Stimulated activated naive CD8-positive, alpha-beta T cell treated with anti-CD3 and anti-CD28 coated beads, Interleukin-15, amount 100 ng/mL, for 72 hours (primary cell): Measurements from ENCODE around the gene PUM1.

Experiments
- ATAC-seq: fragments of 150-1000 bp; cut with Tn5 transposase; 2 replicates; pipeline ENCODE4 v1.10.0; 2021; ENCODE audit warnings: mild to moderate bottlenecking, moderate library complexity
- DNase-seq, 2 donors: peaks; one replicate each; pipeline ENCODE4 v3.0.0; 2021 to 2022
- H3K27ac Mint-ChIP-seq, 2 donors: one replicate each; pipeline ENCODE4 v1.8.0; 2022; ENCODE audit warnings: mild to moderate bottlenecking in 2 of 2, mixed read lengths in 2 of 2, moderate library complexity in 2 of 2
- H3K27me3 Mint-ChIP-seq: one replicate; pipeline ENCODE4 v1.8.0; 2022; ENCODE audit warnings: mixed read lengths
- H3K4me1 Mint-ChIP-seq: one replicate; pipeline ENCODE4 v1.8.0; 2022; ENCODE audit warnings: mild to moderate bottlenecking, mixed read lengths
- H3K4me3 Mint-ChIP-seq, 2 donors: one replicate each; pipeline ENCODE4 v1.8.0; 2022; ENCODE audit warnings: mild to moderate bottlenecking in 2 of 2, mixed read lengths in 2 of 2, moderate library complexity in 1 of 2
- H3K9me3 Mint-ChIP-seq, 2 donors: one replicate each; pipeline ENCODE4 v1.8.0; 2022; ENCODE audit warnings: mixed read lengths in 2 of 2

The PUM1 gene

DNA sequence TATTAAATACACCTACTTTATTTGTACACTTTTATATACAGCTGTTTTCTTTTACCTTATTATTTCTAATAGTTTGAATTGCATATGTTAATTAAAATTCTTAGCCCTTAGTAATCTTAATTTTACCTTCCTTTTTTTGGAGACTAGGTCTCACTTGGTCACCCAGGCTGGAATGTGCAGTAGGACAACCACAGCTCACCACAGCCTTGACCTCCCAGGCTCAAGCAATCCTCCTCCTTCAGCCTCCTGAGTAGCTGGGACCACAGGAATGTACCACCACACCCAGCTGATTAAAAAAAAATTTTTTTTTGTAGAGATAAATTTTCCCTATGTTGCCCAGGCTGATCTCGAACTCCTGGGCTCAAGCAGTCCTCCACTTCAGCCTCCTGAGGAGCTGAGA is 141.9 kb downstream of the PUM1 start:
- Mint-ChIP-seq H3K9me3 (no peaks in the 10 kb centered on the region), H3K4me3 (no peak overlapping the region), H3K27me3 (no peaks in the 10 kb centered on the region), H3K27ac (no peak overlapping the region), H3K4me1 (no peaks in the 10 kb centered on the region)
- DNase-seq, result no peak
- no peak for ATAC-seq

DNA sequence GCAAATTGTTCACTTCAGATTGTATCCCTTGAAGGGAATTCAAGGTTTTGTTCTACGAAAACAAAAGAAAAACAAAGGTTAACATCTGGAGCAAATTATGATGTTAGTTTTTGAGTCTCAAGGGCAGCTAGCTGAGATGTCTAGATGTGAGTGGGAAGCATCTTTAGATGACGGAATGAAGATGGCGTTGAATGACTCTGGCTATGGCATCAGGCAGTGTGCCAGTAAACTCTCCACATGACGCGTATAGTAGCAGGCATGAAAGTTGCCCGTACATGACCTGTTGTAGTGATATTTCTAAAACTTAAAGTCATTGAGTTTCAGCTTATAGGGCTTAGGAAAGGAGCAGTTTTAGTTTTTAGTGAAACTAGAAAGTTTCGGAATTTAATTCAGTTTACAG is 144.7 kb downstream of the PUM1 start:
- Mint-ChIP-seq H3K4me3 (no peak overlapping the region), H3K4me1 (no peaks in the 10 kb centered on the region), H3K9me3 (no peaks in the 10 kb centered on the region), H3K27me3 (no peaks in the 10 kb centered on the region), H3K27ac (no peak overlapping the region)
- no peak for ATAC-seq
- no peak for DNase-seq

DNA sequence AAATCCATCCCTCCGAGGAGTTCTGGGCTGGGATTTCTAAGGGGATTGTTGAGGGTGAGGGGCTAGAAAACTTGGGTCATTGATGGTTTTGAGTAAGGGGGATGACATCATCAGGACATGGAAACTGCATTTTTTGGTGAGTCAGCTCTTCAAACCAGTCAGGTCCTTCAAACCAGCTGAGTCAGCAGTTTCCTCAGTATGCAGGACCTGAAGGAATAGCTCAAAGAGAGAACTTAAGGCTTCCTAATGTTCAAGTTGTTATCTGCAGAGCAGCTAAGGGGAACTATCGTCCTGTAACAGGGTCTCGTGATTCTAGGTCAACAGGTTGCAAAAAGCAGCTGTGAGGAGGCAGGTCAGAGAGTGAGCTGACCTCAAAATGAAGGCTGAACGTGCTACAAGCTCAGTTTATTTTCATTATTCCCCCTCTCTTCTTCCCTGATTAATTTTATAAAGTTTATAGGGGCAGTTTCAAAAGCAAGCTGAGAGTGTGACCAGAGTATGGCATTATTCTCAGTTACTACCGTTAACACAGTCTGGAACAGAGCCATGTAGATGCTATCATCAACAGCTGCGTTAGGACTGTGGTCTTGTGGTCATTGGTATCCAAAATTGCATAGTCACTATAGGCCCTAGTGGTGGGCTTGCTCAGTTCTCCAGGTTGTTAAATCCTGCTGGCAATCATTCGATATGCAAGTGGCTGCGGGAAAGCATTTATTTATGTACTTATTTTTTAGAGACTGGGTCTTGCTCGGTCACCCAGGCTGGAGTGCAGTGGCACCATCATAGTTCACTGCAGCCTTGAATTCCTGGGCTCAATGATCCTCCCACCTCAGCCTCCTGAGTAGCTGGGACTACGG is 146.3 kb downstream of the PUM1 start:
- Mint-ChIP-seq H3K27ac (no peak overlapping the region), H3K27me3 (no peaks in the 10 kb centered on the region), H3K4me3 (no peak overlapping the region), H3K9me3 (no peaks in the 10 kb centered on the region), H3K4me1 (no peaks in the 10 kb centered on the region)
- DNase-seq (no peak), ATAC-seq (no peak)

DNA sequence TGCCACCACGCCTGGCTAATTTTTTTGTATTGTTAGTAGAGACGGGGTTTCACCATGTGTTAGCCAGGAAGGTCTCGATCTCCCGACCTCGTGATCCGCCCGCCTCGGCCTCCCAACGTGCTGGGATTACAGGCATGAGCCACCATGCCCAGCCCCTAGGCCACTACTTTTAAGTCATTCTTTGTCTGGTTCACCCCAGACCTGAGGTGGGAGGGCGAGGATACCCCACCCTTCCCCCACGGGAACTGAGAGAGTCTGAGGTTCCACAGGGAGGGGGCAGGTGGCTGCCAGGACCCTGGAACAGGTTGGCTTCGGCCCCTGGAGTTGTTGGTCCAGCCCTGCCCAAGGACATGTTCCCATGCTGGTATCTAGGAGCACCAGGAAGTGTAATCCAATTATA is 149.2 kb downstream of the PUM1 start:
- H3K9me3 Mint-ChIP-seq, result no peaks in the 10 kb centered on the region
- DNase-seq (no peak), ATAC-seq (no peak)
- H3K4me3 Mint-ChIP-seq, result no peak overlapping the region
- peaks cover 5% of the 10 kb centered on the region for H3K4me1 Mint-ChIP-seq
- H3K27ac Mint-ChIP-seq, result no peak overlapping the region
- no peaks in the 10 kb centered on the region for H3K27me3 Mint-ChIP-seq

DNA sequence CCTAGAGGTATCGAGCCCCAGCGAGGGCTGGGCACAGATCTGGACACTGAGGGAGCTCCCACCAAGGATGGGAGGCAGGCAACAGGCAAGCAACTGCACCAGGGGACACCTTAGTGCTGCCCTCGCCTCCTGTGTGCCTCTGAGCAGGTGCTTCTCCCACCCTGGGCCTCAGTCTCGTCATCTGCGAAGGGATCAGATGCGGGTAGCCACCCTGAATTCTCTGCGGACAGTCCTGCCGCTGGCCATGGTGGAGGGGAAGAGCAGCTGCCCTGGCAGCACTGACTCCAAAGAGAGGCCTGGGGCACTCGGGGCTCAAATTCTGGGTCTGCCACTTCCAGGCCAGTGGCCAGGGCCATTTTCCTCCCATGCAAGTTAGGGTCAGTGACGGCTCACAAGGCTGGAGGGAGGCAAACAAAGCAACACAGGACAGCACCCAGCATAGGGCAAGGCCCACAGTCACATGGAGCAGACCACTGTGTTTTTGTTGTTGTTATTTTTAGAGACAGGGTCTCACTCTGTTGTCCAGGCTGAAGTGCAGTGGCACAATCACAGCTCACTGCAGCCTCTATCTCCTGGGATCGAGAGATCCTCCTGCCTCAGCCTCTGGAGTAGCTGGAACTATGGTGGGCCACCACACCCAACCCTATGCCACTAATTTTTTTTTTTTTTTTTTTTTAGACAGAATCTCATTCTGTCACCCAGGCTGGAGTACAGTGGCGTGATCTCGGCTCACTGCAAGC is 149.9 kb downstream of the PUM1 start:
- H3K4me3 Mint-ChIP-seq, result no peak overlapping the region
- ATAC-seq (no peak), DNase-seq (no peak)
- peaks cover 5% of the 10 kb centered on the region for H3K4me1 Mint-ChIP-seq
- no peak overlapping the region for H3K27ac Mint-ChIP-seq
- H3K9me3 Mint-ChIP-seq, result no peaks in the 10 kb centered on the region
- peaks cover 6% of the 10 kb centered on the region for H3K27me3 Mint-ChIP-seq

DNA sequence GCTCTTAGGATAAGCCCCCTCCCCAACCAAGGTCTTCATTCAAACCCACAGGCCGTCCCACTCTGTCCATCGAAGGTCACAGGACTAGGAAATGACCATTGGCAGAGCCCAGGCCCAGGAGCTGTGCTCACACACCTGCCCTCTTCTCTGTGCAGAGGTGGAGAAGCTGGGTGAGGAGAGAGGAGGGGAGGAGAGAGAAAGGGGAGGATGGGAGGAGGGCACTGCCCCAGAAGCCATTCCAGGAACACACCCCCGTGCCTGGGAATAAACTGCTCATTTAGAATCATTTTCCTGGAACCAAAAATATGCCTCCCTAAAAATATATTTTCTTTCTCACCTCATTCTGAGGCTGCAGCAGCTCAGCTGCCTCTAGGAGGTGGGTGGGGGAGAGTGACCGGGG is 150.6 kb downstream of the PUM1 start:
- Mint-ChIP-seq H3K27me3 (peaks cover 13% of the 10 kb centered on the region), H3K4me1 (peaks cover 8% of the 10 kb centered on the region), H3K27ac (no peak overlapping the region), H3K4me3 (no peak overlapping the region), H3K9me3 (no peaks in the 10 kb centered on the region)
- DNase-seq, result no peak
- no peak for ATAC-seq

DNA sequence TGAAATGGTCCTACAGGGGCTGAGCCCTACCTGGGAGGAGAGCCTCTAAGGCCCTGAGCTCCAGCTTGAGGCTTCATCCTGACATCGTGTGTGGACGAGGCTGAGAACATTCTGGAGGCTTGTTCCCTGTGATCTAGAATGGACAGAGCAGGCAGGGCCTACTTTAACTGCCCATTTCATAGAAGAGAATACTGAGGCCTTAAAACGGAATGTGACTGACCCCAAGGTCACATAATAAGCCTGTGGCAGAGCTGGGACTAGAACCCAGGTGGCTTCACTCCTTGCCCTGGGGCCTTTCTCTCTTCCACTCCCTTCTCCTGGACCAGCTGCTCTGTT is 151.0 kb downstream of the PUM1 start:
- Mint-ChIP-seq H3K4me3 (no peak overlapping the region), H3K27ac (no peak overlapping the region), H3K4me1 (peaks cover 11% of the 10 kb centered on the region), H3K9me3 (no peaks in the 10 kb centered on the region), H3K27me3 (peaks cover 17% of the 10 kb centered on the region)
- ATAC-seq (no peak), DNase-seq (no peak)

DNA sequence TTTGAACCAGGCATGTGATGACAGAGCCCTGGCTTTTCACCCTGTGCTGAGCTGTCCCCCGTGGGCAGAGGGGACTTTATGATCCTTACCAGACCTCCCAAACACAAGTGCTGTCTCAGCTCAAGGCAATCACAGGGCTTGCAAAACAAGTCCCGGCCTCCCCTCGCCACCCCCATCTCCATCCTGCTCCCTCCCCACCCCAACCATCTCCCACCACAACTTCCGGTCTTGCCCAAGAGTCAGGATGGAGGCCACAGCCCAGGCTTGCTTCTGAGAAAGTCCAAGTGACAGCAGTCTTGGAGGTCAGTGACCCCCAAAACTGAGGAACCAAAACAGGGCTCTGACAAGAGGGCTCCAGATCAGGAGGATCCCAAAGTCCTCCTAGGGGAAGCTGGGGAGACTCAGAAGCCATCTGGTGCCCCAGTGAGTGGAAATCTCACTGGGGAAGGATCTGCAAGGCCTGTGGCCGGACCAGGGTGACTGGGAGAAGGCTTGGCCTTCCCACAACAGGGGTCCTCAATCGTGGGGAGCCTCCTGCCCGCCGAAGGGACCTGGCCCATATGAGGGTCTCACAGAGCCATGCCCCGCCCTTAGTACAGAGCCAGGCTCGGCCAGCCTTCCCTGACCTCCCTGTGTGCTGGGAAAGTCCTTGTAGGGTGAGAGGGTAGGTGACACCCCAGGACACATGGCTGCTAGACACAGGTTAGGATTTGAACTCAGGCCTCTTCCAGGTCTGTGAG is 152.4 kb downstream of the PUM1 start:
- Mint-ChIP-seq H3K27me3 (peaks cover 27% of the 10 kb centered on the region), H3K9me3 (no peaks in the 10 kb centered on the region), H3K27ac (no peak overlapping the region), H3K4me1 (peaks cover 19% of the 10 kb centered on the region), H3K4me3 (no peak overlapping the region)
- DNase-seq (no peak), ATAC-seq (no peak)

DNA sequence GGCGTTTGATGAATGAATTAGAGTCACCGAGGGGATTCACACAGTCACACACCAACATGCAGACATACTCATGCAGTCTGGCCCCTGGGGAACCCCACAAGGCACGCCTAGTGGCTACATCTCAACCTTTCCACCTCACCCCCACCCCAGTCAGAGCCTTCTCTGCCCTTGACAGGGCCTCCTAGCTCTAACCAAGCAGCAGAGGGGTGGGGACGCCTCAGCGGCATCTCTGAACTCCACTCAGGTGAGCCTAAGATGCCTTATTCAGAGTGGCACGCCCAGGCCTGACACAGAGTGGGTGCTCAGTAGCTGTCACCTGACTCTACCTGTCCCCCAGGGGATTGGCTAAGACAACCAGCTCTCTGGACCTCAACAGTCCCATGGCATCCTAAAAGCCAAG is 153.3 kb downstream of the PUM1 start:
- no peaks in the 10 kb centered on the region for H3K9me3 Mint-ChIP-seq
- ATAC-seq (no peak), DNase-seq (no peak)
- H3K4me3 Mint-ChIP-seq, result no peak overlapping the region
- peaks cover 27% of the 10 kb centered on the region for H3K4me1 Mint-ChIP-seq
- peaks cover 35% of the 10 kb centered on the region for H3K27me3 Mint-ChIP-seq
- peak overlapping the region in 1 of 2 donors; percentile 83 for H3K27ac Mint-ChIP-seq

DNA sequence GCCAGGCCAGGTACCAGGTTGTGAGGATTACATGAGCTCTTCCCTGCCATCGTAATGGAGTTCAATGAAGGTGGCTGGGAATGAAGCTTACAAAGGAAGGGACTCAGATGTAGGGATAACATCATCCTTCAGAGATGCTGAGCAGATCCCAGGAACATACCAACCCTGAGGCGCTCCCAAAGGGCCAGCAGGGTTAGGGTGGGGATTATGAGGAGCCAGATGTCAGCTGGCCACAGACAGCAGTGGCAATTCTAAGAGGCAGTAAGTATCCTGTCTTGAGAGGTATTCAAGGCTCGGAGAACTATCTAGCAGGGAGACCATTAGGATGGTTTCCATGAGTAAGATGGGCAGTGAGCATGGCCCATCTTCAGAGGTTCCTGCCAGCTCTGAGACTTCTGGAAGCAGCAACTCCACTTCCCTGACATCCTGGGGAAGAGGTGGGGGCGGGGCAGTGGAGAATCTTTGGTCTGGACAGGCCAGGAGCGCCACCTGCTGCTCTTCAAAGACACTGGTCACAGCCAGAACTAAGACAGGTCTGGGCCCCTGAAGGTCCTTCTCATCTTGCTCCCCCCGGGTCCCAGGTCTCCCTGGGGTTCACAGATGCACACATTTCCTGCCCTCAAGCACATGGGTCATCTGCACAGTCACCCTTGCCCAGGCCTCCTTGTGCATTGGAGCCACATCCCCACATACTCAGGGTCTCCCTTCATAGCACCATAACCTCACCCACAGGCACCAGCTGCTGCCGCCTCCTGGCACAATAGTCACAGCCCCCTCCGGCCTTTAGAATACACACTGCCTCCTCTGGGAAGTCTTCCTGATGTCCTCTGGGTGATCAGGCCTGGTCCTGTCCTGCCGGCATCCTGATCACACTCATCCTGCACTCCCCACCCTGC is 154.2 kb downstream of the PUM1 start:
- no peak overlapping the region for H3K27ac Mint-ChIP-seq
- H3K4me1 Mint-ChIP-seq, result peaks cover 27% of the 10 kb centered on the region
- ATAC-seq (peak; percentile 57), DNase-seq (peak; percentile 41 to 50)
- H3K9me3 Mint-ChIP-seq, result no peaks in the 10 kb centered on the region
- no peak overlapping the region for H3K4me3 Mint-ChIP-seq
- peaks cover 44% of the 10 kb centered on the region for H3K27me3 Mint-ChIP-seq

DNA sequence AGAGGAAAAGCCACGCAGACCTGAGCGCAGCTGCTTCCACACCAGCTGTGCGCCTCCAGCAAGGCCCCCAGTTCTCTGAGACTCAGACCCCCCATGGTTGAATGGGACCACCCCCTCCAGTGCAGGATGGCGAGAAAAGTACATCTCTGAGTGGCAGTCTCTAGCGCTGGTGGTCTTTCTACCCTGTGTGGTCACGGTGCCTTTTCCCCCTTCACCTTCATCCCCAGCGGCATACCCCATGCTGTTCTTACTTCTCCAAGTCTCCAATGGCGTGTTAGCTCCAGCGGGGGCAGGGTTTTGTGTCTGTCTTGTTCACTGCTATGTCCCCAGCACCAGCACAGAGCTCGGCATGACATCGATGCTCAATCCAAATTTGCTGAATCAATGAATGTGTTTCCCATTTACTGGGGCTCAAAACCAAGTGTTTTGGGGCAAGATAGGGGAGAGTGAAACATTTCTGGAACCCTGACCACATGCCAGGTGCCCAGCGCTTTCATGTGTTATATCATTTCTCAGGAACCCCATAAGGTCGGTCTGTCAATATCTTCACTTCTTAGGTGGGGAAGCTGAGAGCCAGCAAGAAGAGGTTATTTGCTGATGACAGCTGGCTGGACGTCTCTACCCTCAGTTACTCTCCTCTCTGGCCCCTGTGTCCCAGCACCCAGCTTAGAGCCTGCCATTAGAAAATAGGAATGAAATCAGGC is 156.0 kb downstream of the PUM1 start:
- peaks cover 61% of the 10 kb centered on the region for H3K27me3 Mint-ChIP-seq
- ATAC-seq, result no peak
- H3K4me1 Mint-ChIP-seq, result peaks cover 27% of the 10 kb centered on the region
- peak overlapping the region in 1 of 2 donors; percentile 27 for H3K27ac Mint-ChIP-seq
- peak overlapping the region; percentile 83 to 87 for H3K4me3 Mint-ChIP-seq
- H3K9me3 Mint-ChIP-seq, result no peaks in the 10 kb centered on the region
- DNase-seq, result no peak

DNA sequence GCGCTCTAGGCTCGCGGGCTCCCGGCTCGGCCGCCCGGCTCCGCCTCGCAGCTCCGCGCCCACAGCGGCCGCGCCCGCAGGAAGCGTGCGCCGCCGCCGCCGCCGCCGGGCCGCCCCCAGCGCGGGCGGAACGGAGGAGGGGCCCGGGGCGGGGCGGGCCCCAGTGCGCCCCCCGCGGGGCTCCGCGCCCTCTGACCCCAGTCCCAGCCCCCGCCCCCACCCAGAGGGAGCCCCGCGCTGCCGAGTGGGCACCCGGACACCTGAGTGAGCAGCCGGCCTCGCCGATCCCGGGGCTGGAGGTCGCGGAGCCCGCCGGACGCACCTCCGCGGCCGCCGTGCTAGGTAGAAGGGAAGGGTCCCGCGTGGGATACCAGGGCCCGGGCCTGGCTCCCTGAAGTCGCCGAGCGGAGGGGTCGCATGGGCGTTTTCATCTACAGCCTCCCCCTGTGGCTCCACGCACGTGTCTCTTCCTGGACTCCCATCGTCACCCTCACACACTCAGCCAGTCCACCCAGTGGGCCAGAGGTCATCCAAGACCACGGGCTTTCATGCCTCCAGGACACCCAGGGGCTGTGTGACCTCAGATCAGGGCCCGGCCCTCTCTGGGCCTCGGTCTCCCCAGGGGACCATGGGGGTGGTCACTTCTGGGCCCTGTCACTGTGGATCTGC is 156.7 kb downstream of the PUM1 start, which contains the start of gene SDC3:
Gene SDC3 (minus strand): TSS at position 63 of the 669 bp plus-strand sequence. CDS start 172 bp downstream, outside the sequence.
- ATAC-seq, result peak; percentile 51
- no peak for DNase-seq

DNA sequence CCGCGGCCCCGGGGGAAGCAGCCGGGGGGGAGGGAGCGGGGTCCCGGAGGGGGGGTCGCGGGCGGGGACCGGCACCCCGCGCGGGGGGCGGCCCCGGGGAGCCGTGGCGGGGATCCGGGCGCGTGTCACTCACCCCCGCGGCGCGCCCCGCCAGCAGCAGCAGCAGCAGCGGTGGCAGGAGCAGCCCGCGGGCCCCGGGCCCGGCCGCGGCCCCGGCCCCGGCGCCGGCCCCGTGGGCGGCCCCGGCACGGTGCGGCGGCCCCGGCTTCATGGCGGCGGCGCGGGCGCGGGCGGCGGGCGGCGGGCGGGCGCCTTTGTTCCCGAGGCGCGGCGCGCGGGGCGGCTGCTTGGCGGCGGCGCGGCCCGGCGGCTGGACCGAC is 157.2 kb downstream of the PUM1 start:
- no peaks in the 10 kb centered on the region for H3K9me3 Mint-ChIP-seq
- H3K4me1 Mint-ChIP-seq, result peaks cover 27% of the 10 kb centered on the region
- no peak overlapping the region for H3K27ac Mint-ChIP-seq
- no peak overlapping the region for H3K4me3 Mint-ChIP-seq
- no peak for DNase-seq
- peak; percentile 25 for ATAC-seq
- H3K27me3 Mint-ChIP-seq, result peaks cover 73% of the 10 kb centered on the region

More for the DNA sequence above, 156.7 kb downstream of the PUM1 start, which contains the start of gene SDC3:
- Mint-ChIP-seq H3K4me1 (peaks cover 27% of the 10 kb centered on the region), H3K4me3 (peak within 1 kb of the TSS; percentile 83 to 87), H3K27me3 (peaks cover 67% of the 10 kb centered on the region), H3K9me3 (no peaks in the 10 kb centered on the region), H3K27ac (peak within 1 kb of the TSS; percentile 49 to 88)
